HEK293 (cell line): ENCODE measurements around the gene UBA6.
A peak's percentile ranks its signal among the peaks of the same experiment; 100 is the strongest.

Experiments
- FEZF1 ChIP-seq: fragments of 450-650 bp; formaldehyde crosslinking; IDR thresholded peaks from 2 replicates; pipeline ENCODE4 v1.5.1; 2016; ENCODE audit warnings: missing biosample characterization, missing genetic modification characterization
- GLIS2 ChIP-seq: fragments of 450-650 bp; formaldehyde crosslinking; IDR thresholded peaks from 2 replicates; pipeline ENCODE4 v1.5.1; 2016; ENCODE audit warnings: missing biosample characterization, missing genetic modification characterization
- HIC1 ChIP-seq: fragments of 450-650 bp; formaldehyde crosslinking; IDR thresholded peaks from 2 replicates; pipeline ENCODE4 v1.5.1; 2016; ENCODE audit warnings: missing biosample characterization, missing genetic modification characterization
- KLF16 ChIP-seq: fragments of 450-650 bp; formaldehyde crosslinking; IDR thresholded peaks from 2 replicates; pipeline ENCODE4 v1.5.1; 2017; ENCODE audit warnings: missing biosample characterization, missing genetic modification characterization
- MEIS1 ChIP-seq: sonication (generic); formaldehyde crosslinking; IDR thresholded peaks from 2 replicates; pipeline ENCODE4 v1.8.1; 2022; ENCODE audit warnings: missing genetic modification reagents, mild to moderate bottlenecking, borderline replicate concordance
- OSR2 ChIP-seq: fragments of 450-650 bp; formaldehyde crosslinking; IDR thresholded peaks from 2 replicates; pipeline ENCODE4 v1.5.1; 2016; ENCODE audit warnings: missing biosample characterization, missing genetic modification characterization
- PATZ1 ChIP-seq: fragments of 450-650 bp; formaldehyde crosslinking; IDR thresholded peaks from 2 replicates; pipeline ENCODE4 v1.5.1; 2016; ENCODE audit warnings: missing biosample characterization, missing genetic modification characterization
- PRDM10 ChIP-seq: fragments of 450-650 bp; formaldehyde crosslinking; IDR thresholded peaks from 2 replicates; pipeline ENCODE4 v1.5.1; 2016; ENCODE audit warnings: missing biosample characterization, missing genetic modification characterization
- SCRT2 ChIP-seq: fragments of 450-650 bp; formaldehyde crosslinking; IDR thresholded peaks from 2 replicates; pipeline ENCODE4 v1.5.1; 2016; ENCODE audit warnings: missing biosample characterization, missing genetic modification characterization
- SP3 ChIP-seq: fragments of 450-650 bp; formaldehyde crosslinking; IDR thresholded peaks from 2 replicates; pipeline ENCODE4 v1.5.1; 2016; ENCODE audit warnings: missing biosample characterization, missing genetic modification characterization
- SP7 ChIP-seq: fragments of 450-650 bp; formaldehyde crosslinking; IDR thresholded peaks from 2 replicates; pipeline ENCODE4 v1.5.1; 2016; ENCODE audit warnings: missing biosample characterization, missing genetic modification characterization
- ZEB2 ChIP-seq: fragments of 450-650 bp; formaldehyde crosslinking; IDR thresholded peaks from 2 replicates; pipeline ENCODE4 v1.5.1; 2016; ENCODE audit warnings: missing biosample characterization, missing genetic modification characterization
- ZFHX2 ChIP-seq: fragments of 450-650 bp; formaldehyde crosslinking; conservative IDR thresholded peaks from 2 replicates; pipeline ENCODE4 v1.5.1; 2016; ENCODE audit warnings: missing biosample characterization, missing genetic modification characterization
- ZIC2 ChIP-seq: fragments of 450-650 bp; formaldehyde crosslinking; IDR thresholded peaks from 2 replicates; pipeline ENCODE4 v1.5.1; 2016; ENCODE audit warnings: missing biosample characterization, missing genetic modification characterization
- ZNF16 ChIP-seq: fragments of 450-650 bp; formaldehyde crosslinking; IDR thresholded peaks from 2 replicates; pipeline ENCODE4 v1.5.1; 2016; ENCODE audit warnings: low read depth, missing biosample characterization, missing genetic modification characterization
- ZNF18 ChIP-seq: fragments of 450-650 bp; formaldehyde crosslinking; IDR thresholded peaks from 2 replicates; pipeline ENCODE4 v1.5.1; 2016; ENCODE audit warnings: missing biosample characterization, missing genetic modification characterization
- ZNF324 ChIP-seq: fragments of 450-650 bp; formaldehyde crosslinking; IDR thresholded peaks from 2 replicates; pipeline ENCODE4 v1.5.1; 2016; ENCODE audit warnings: missing biosample characterization, missing genetic modification characterization
- ZNF37A ChIP-seq: fragments of 450-650 bp; IDR thresholded peaks from 2 replicates; pipeline ENCODE4 v1.5.1; 2018; ENCODE audit warnings: missing biosample characterization, missing genetic modification characterization
- ZNF398 ChIP-seq: fragments of 450-650 bp; formaldehyde crosslinking; IDR thresholded peaks from 2 replicates; pipeline ENCODE4 v1.5.1; 2017; ENCODE audit warnings: missing biosample characterization, missing genetic modification characterization
- ZNF416 ChIP-seq: fragments of 450-650 bp; formaldehyde crosslinking; IDR thresholded peaks from 2 replicates; pipeline ENCODE4 v1.5.1; 2016; ENCODE audit warnings: missing biosample characterization, missing genetic modification characterization
- ZNF514 ChIP-seq: fragments of 450-650 bp; formaldehyde crosslinking; IDR thresholded peaks from 2 replicates; pipeline ENCODE4 v1.5.1; 2016; ENCODE audit warnings: missing biosample characterization, missing genetic modification characterization
- ZNF580 ChIP-seq: fragments of 450-650 bp; formaldehyde crosslinking; IDR thresholded peaks from 2 replicates; pipeline ENCODE4 v1.5.1; 2016; ENCODE audit warnings: missing biosample characterization, missing genetic modification characterization
- ZNF624 ChIP-seq: fragments of 450-650 bp; formaldehyde crosslinking; IDR thresholded peaks from 2 replicates; pipeline ENCODE4 v1.5.1; 2017; ENCODE audit warnings: missing biosample characterization, missing genetic modification characterization
- ZNF626 ChIP-seq: fragments of 450-650 bp; sonication (Bioruptor Pico); formaldehyde crosslinking; IDR thresholded peaks from 2 replicates; pipeline ENCODE4 v1.5.1; 2018; ENCODE audit warnings: missing biosample characterization, missing genetic modification characterization, inconsistent platforms
- ZNF670 ChIP-seq: fragments of 450-650 bp; formaldehyde crosslinking; IDR thresholded peaks from 2 replicates; pipeline ENCODE4 v1.5.1; 2016; ENCODE audit warnings: missing biosample characterization, missing genetic modification characterization, low read depth
- ZNF792 ChIP-seq: fragments of 450-650 bp; formaldehyde crosslinking; IDR thresholded peaks from 2 replicates; pipeline ENCODE4 v1.5.1; 2016; ENCODE audit warnings: missing biosample characterization, missing genetic modification characterization
- ZSCAN5A ChIP-seq: fragments of 450-650 bp; formaldehyde crosslinking; IDR thresholded peaks from 2 replicates; pipeline ENCODE4 v1.5.1; 2016; ENCODE audit warnings: missing biosample characterization, missing genetic modification characterization

UBA6 gene

GRCh38 chr4:67700738-67701516, at the start of gene UBA6 (continued):
- peak; percentile 76 for TF ChIP-seq PATZ1 (tag by site-specific recombination)
- no peak for TF ChIP-seq MEIS1 (CRISPR knock-in tag)
- TF ChIP-seq SCRT2 (tag by site-specific recombination), result no peak
- no peak for TF ChIP-seq FEZF1
- TF ChIP-seq ZNF37A, result no peak
- no peak for TF ChIP-seq ZIC2 (tag by site-specific recombination)
- peak; percentile 35; the same call in 1 of the 2 replicates for TF ChIP-seq ZFHX2 (tag by site-specific recombination)
- TF ChIP-seq ZNF792 (tag by site-specific recombination), result no peak
- no peak; the same call in 1 of the 2 replicates for TF ChIP-seq SP7
- TF ChIP-seq ZNF398 (tag by site-specific recombination), result no peak
- no peak for TF ChIP-seq ZNF514 (tag by site-specific recombination)
- TF ChIP-seq ZNF624 (tag by site-specific recombination), result no peak
- no peak for TF ChIP-seq ZNF18
- peak; percentile 83 for TF ChIP-seq GLIS2 (tag by site-specific recombination)
- TF ChIP-seq ZNF16 (tag by site-specific recombination), result no peak
- no peak for TF ChIP-seq ZNF324 (tag by site-specific recombination)
- peak; percentile 84 for TF ChIP-seq SP3
- no peak for TF ChIP-seq ZEB2 (tag by site-specific recombination)
- TF ChIP-seq KLF16, result peak; percentile 69
- TF ChIP-seq ZSCAN5A (tag by site-specific recombination), result no peak
- TF ChIP-seq ZNF670 (tag by site-specific recombination), result no peak
- no peak for TF ChIP-seq OSR2 (tag by site-specific recombination)
- no peak for TF ChIP-seq PRDM10
- TF ChIP-seq HIC1 (tag by site-specific recombination), result peak; percentile 88
- peak; percentile 52; the same call in 1 of the 2 replicates for TF ChIP-seq ZNF580 (tag by site-specific recombination)
- TF ChIP-seq ZNF416 (tag by site-specific recombination), result no peak
- TF ChIP-seq ZNF626 (tag by site-specific recombination), result no peak
